K562 (cell line): Measurements from ENCODE around the gene CAPRIN1. TPM values are rescaled to one million over a fixed set of nuclear protein-coding genes. Genes with fewer than 3 reads are reported as not detected.
A peak's percentile ranks its signal among the peaks of the same experiment; 100 is the strongest.

ENCODE experiments used
- BRD9 ChIP-seq: fragments of 450-650 bp; IDR thresholded peaks from 2 replicates; pipeline ENCODE4 v1.6.1; 2018; ENCODE audit warnings: low read depth; ENCODE audit not compliant: partially characterized antibody
- KDM2B ChIP-seq: fragments of 250-450 bp; sonication (Bioruptor Pico); IDR thresholded peaks from 2 replicates; pipeline ENCODE4 v1.8.0; 2021; ENCODE audit warnings: mild to moderate bottlenecking, moderate library complexity
- KHSRP ChIP-seq: fragments of 450-650 bp; IDR thresholded peaks from 2 replicates; pipeline ENCODE4 v1.6.1; 2017
- POLR3A ChIP-seq: IDR thresholded peaks from 2 replicates; pipeline ENCODE4 v1.6.1; 2011; ENCODE audit warnings: borderline replicate concordance, mild to moderate bottlenecking, moderate library complexity; ENCODE audit not compliant: insufficient read length, insufficient read depth; ENCODE audit errors: extremely low read depth
- PRDM10 ChIP-seq: fragments of 450-650 bp; IDR thresholded peaks from 2 replicates; pipeline ENCODE4 v1.6.1; 2018; ENCODE audit not compliant: partially characterized antibody
- RREB1 ChIP-seq: fragments of 250-450 bp; sonication (Bioruptor Pico); IDR thresholded peaks from 2 replicates; pipeline ENCODE4 v1.4.0; 2020
- SMARCC2 ChIP-seq: fragments of 450-650 bp; IDR thresholded peaks from 2 replicates; pipeline ENCODE4 v1.6.1; 2017; ENCODE audit warnings: antibody characterized with exemption, moderate library complexity, mild to moderate bottlenecking, low read depth
- SRSF9 ChIP-seq: fragments of 200-400 bp; formaldehyde crosslinking; IDR thresholded peaks from 2 replicates; pipeline ENCODE4 v1.6.1; 2017; ENCODE audit warnings: low read depth, low read length, borderline replicate concordance
- ZBTB5 ChIP-seq: fragments of 450-650 bp; IDR thresholded peaks from 2 replicates; pipeline ENCODE4 v1.6.1; 2017; ENCODE audit warnings: antibody characterized with exemption
- ZKSCAN8 ChIP-seq: fragments of 200-800 bp; sonication (Bioruptor generic); IDR thresholded peaks from 2 replicates; pipeline ENCODE4 v1.6.1; 2016; ENCODE audit warnings: missing genetic modification characterization, missing compliant biosample characterization
- ZNF512 ChIP-seq: IDR thresholded peaks from 2 replicates; pipeline ENCODE4 v1.6.1; 2016; ENCODE audit warnings: missing genetic modification characterization, missing compliant biosample characterization
- ZNF668 ChIP-seq: fragments of 250-450 bp; sonication (Bioruptor Pico); IDR thresholded peaks from 2 replicates; pipeline ENCODE4 v1.8.0; 2022; ENCODE audit warnings: mild to moderate bottlenecking, inconsistent platforms
- ZNF75A ChIP-seq: fragments of 450-650 bp; formaldehyde crosslinking; IDR thresholded peaks from 2 replicates; pipeline ENCODE4 v1.4.0; 2020; ENCODE audit warnings: mild to moderate bottlenecking
- ZNF77 ChIP-seq: fragments of 250-450 bp; sonication (Bioruptor Pico); IDR thresholded peaks from 2 replicates; pipeline ENCODE4 v1.5.0; 2020
- polyA plus RNA-seq, 8 experiments: library from polyadenylated mRNA; depleted of rRNA in 4 of 8; stranded (reverse) in 5 of 8; unstranded in 3 of 8; fragments of >200 nt; fragmentation: Nextera tagmentation in 2 of 8; fragmentation: Illumina TruSeq in 1 of 8; extraction: Ambion mirVana in 2 of 8; extraction: Trizol in 1 of 8; gene quantifications; 2 replicates each; pipeline versions ENCODE4 v1.2.1 to v1.2.3, GENCODE V29; 2011 to 2014; ENCODE audit warnings: inconsistent platforms in 1 of 8, missing spikeins in 1 of 8
- total RNA-seq, 7 experiments: library from RNA; depleted of rRNA in 6 of 7; stranded (reverse); fragments of >200 nt in 6 of 7; fragmentation: Illumina TruSeq in 2 of 7; extraction: Trizol in 2 of 7; gene quantifications; 2 replicates each; pipeline versions ENCODE4 v1.2.1 to v1.2.3, GENCODE V29; 2011 to 2021; ENCODE audit warnings: low replicate concordance in 1 of 7

Gene CAPRIN1
- total and polyA plus RNA-seq, 9 of the 15 experiments (the other 6 are each of a cell fraction or from before 2014, with no cell fraction given): 49.6 to 271 (median 244) TPM

GRCh38 chr11:34105079-34105956 is 53.8 kb downstream of the CAPRIN1 start, which contains the start of gene NAT10 (continued):
- TF ChIP-seq RREB1 (CRISPR knock-in tag): peak; percentile 22; the same call in 1 of the 2 replicates
- TF ChIP-seq ZNF512: no peak
- TF ChIP-seq POLR3A: no peak
- peak; percentile 64; the same call in 1 of the 2 replicates for TF ChIP-seq ZNF75A (CRISPR knock-in tag)
- TF ChIP-seq PRDM10: peak; percentile 79
- no peak for TF ChIP-seq BRD9
- no peak for TF ChIP-seq ZKSCAN8 (CRISPR knock-in tag)
- no peak for TF ChIP-seq SRSF9
- TF ChIP-seq ZNF668 (CRISPR knock-in tag): no peak
- no peak for TF ChIP-seq ZBTB5
- no peak for TF ChIP-seq ZNF77 (CRISPR knock-in tag)
- 0 out of 2 replicates have a peak, but pooled peaks have one; percentile 41 for TF ChIP-seq SMARCC2
- peak; percentile 46; the same call in 1 of the 2 replicates for TF ChIP-seq KDM2B
- peak; percentile 68 for TF ChIP-seq KHSRP
